K562 (cell line): Measurements from ENCODE around the gene ZC3H12A. TPM values are rescaled to one million over a fixed set of nuclear protein-coding genes. Genes with fewer than 3 reads are reported as not detected.

Experiments
- ATAC-seq: fragments of 200-7000 bp; cut with Tn5 transposase; 3 replicates; pipeline ENCODE4 v1.9.1; 2020; ENCODE audit warnings: moderate library complexity
- BruUV-seq: library from RNA; stranded (reverse); fragments of 400-500 nt; replicated peaks from 2 replicates; lab custom pipeline; 2021; lab: Mats Ljungman, UMichigan
- CTCF ChIA-PET: fragments of 300-600 bp; formaldehyde crosslinking; extraction: SDS; loops from one replicate; lab custom pipeline; 2021; ENCODE audit warnings: low intra/inter-chr PET ratio; lab: Yijun Ruan, JAX
- POLR2A ChIA-PET: fragments of 300-600, 350-650 bp; sonication (Branson Sonifier 250); formaldehyde crosslinking; extraction: SDS; loops from one replicate; lab custom pipeline; 2021; ENCODE audit warnings: antibody characterized with exemption, inconsistent platforms; lab: Yijun Ruan, JAX
- DNase-seq, 4 experiments: peaks; one replicate each; pipeline versions ENCODE4 v3.0.0 to v3.0.0-alpha.2; 2011 to 2018; ENCODE audit warnings: low spot score in 3 of 4, mixed read lengths in 3 of 4; ENCODE audit errors: extremely low read depth in 1 of 4
- FAIRE-seq: peaks from 2 replicates; lab custom pipeline; 2011; peaks lifted over from hg19 to GRCh38; lab: Jason Lieb, UNC
- H2AFZ ChIP-seq: 2 replicates; pipeline ENCODE4 v1.6.0; 2011; ENCODE audit warnings: low read depth, low read length, control low read depth, inconsistent platforms
- H3K27ac ChIP-seq: fragments of 200-600 bp; 3 replicates; pipeline ENCODE4 v1.8.0; 2011; ENCODE audit warnings: low read depth, mild to moderate bottlenecking, control low read depth, inconsistent platforms, low read length, moderate library complexity, mixed read lengths; ENCODE audit errors: extremely low read depth
- H3K27me3 ChIP-seq, 2 experiments: fragments of 300-600 bp in 1 of 2; 2 replicates in 1 of 2; 3 replicates in 1 of 2; pipeline versions ENCODE4 v1.6.0 to v1.8.0; 2011; ENCODE audit warnings: inconsistent platforms in 2 of 2, low read length in 2 of 2, mild to moderate bottlenecking in 1 of 2, mixed read lengths in 1 of 2, moderate library complexity in 1 of 2; ENCODE audit not compliant: control insufficient read depth in 2 of 2, insufficient read depth in 2 of 2
- H3K36me3 ChIP-seq: fragments of 300-600 bp; 3 replicates; pipeline ENCODE4 v1.8.0; 2011; ENCODE audit warnings: mild to moderate bottlenecking, low read length, inconsistent platforms; ENCODE audit not compliant: control insufficient read depth, insufficient read depth
- H3K4me1 ChIP-seq, 2 experiments: fragments of 200-600 bp in 1 of 2; replicated peaks in 1 of 2; 2 replicates in 1 of 2; 3 replicates in 1 of 2; pipeline versions ENCODE4 v1.5.1 to v1.8.0; 2011; ENCODE audit warnings: inconsistent platforms in 2 of 2, low read length in 2 of 2, mild to moderate bottlenecking in 1 of 2, mixed read lengths in 1 of 2, moderate library complexity in 1 of 2; ENCODE audit not compliant: control insufficient read depth in 2 of 2, insufficient read depth in 2 of 2
- H3K4me2 ChIP-seq: 2 replicates; pipeline ENCODE4 v1.6.1; 2011; ENCODE audit warnings: low read length, control low read depth, inconsistent platforms, mixed read lengths; ENCODE audit not compliant: insufficient read depth
- H3K4me3 ChIP-seq: fragments of 200-600 bp; sonication (generic), shearing (Covaris generic); 2 replicates; pipeline ENCODE4 v1.5.1; 2016; ENCODE audit warnings: control low read depth, inconsistent platforms
- H3K79me2 ChIP-seq: fragments of 200-600 bp; 3 replicates; pipeline ENCODE4 v1.8.0; 2011; ENCODE audit warnings: low read length, inconsistent platforms; ENCODE audit not compliant: control insufficient read depth, insufficient read depth
- H3K9ac ChIP-seq, 2 experiments: 2 replicates each; pipeline versions ENCODE4 v1.6.0 to v1.6.1; 2011; ENCODE audit warnings: low read depth in 2 of 2, low read length in 2 of 2, control low read depth in 1 of 2, inconsistent platforms in 1 of 2, mild to moderate bottlenecking in 1 of 2, mixed read lengths in 1 of 2; ENCODE audit not compliant: insufficient read depth in 1 of 2
- H3K9me1 ChIP-seq: one replicate; pipeline ENCODE4 v1.6.0; 2011; ENCODE audit warnings: inconsistent platforms, mild to moderate bottlenecking, low read length, moderate library complexity; ENCODE audit not compliant: control insufficient read depth, insufficient read depth
- H3K9me3 ChIP-seq: replicated peaks from 2 replicates; pipeline ENCODE4 v1.5.1; 2011; ENCODE audit warnings: low read depth, low read length, inconsistent platforms; ENCODE audit not compliant: control insufficient read depth, insufficient read depth
- H4K20me1 ChIP-seq: replicated peaks from 2 replicates; pipeline ENCODE4 v1.6.1; 2011; ENCODE audit warnings: low read length, inconsistent platforms, mixed read lengths; ENCODE audit not compliant: control insufficient read depth, insufficient read depth
- JUN ChIP-seq, 2 experiments: sonication (generic) in 1 of 2; formaldehyde crosslinking in 1 of 2; IDR thresholded peaks; 2 replicates each; pipeline versions ENCODE4 v1.6.1 to v1.8.0; 2012 to 2022; ENCODE audit warnings: borderline replicate concordance in 2 of 2, mild to moderate bottlenecking in 2 of 2, improper control_type of control experiment in 1 of 2, low read depth in 1 of 2, low read length in 1 of 2, missing genetic modification reagents in 1 of 2
- NR1H2 ChIP-seq: sonication (generic); formaldehyde crosslinking; IDR thresholded peaks from 2 replicates; pipeline ENCODE4 v1.4.0; 2020; ENCODE audit warnings: mild to moderate bottlenecking, missing genetic modification reagents
- RBBP5 ChIP-seq: fragments of 200-600 bp; sonication (generic); IDR thresholded peaks from 2 replicates; pipeline ENCODE4 v1.6.1; 2012; ENCODE audit warnings: borderline replicate concordance, mild to moderate bottlenecking, low read length, control low read depth, inconsistent platforms; ENCODE audit not compliant: insufficient read depth, poor library complexity, severe bottlenecking
- RBFOX2 ChIP-seq: fragments of 200-400 bp; formaldehyde crosslinking; IDR thresholded peaks from 2 replicates; pipeline ENCODE4 v1.6.1; 2017; ENCODE audit warnings: low read depth, mild to moderate bottlenecking, low read length, moderate library complexity
- SAP30 ChIP-seq: fragments of 200-600 bp; sonication (generic); IDR thresholded peaks from 2 replicates; pipeline ENCODE4 v1.6.1; 2012; ENCODE audit warnings: borderline replicate concordance, low read depth, mild to moderate bottlenecking, moderate library complexity, low read length, control low read depth, inconsistent platforms; ENCODE audit not compliant: insufficient read depth, poor library complexity, severe bottlenecking
- TAF1 ChIP-seq: IDR thresholded peaks from 2 replicates; pipeline ENCODE4 v1.6.1; 2011; ENCODE audit warnings: mild to moderate bottlenecking, low read length, moderate library complexity; ENCODE audit not compliant: insufficient read depth, control insufficient read depth, severe bottlenecking; ENCODE audit errors: extremely low read depth
- TCF3 ChIP-seq: sonication (generic); formaldehyde crosslinking; IDR thresholded peaks from 2 replicates; pipeline ENCODE4 v1.4.0; 2020; ENCODE audit warnings: mild to moderate bottlenecking, missing genetic modification reagents
- ZNF707 ChIP-seq: fragments of 250-450 bp; sonication (Bioruptor Pico); conservative IDR thresholded peaks from 2 replicates; pipeline ENCODE4 v1.8.0; 2022; ENCODE audit warnings: inconsistent platforms, mild to moderate bottlenecking, moderate library complexity
- WGBS: fragments of 100-300 bp; shearing (Covaris generic); methylation state at CpG from one replicate; pipeline ENCODE4 v1.1.6; 2016; ENCODE audit warnings: low coverage, mixed read lengths; ENCODE audit not compliant: insufficient coverage; ENCODE audit errors: missing lambda C conversion rate; 5-methylcytosine and 5-hydroxymethylcytosine counted together
- in situ Hi-C: fragments of 300-500 bp; cut with MboI; formaldehyde crosslinking; loops from 4 replicates; pipeline ENCODE4 v1.15.0; 2018; ENCODE audit warnings: inconsistent platforms, mixed read lengths
- intact Hi-C: fragments of 100-400 bp; cut with micrococcal nuclease; formaldehyde crosslinking; loops from 2 replicates; pipeline ENCODE4 v1.14.2; 2022
- polyA plus RNA-seq, 8 experiments: library from polyadenylated mRNA; depleted of rRNA in 4 of 8; stranded (reverse) in 5 of 8; unstranded in 3 of 8; fragments of >200 nt; fragmentation: Nextera tagmentation in 2 of 8; fragmentation: Illumina TruSeq in 1 of 8; extraction: Ambion mirVana in 2 of 8; extraction: Trizol in 1 of 8; gene quantifications; 2 replicates each; pipeline versions ENCODE4 v1.2.1 to v1.2.3, GENCODE V29; 2011 to 2014; ENCODE audit warnings: inconsistent platforms in 1 of 8, missing spikeins in 1 of 8
- total RNA-seq, 7 experiments: library from RNA; depleted of rRNA in 6 of 7; stranded (reverse); fragments of >200 nt in 6 of 7; fragmentation: Illumina TruSeq in 2 of 7; extraction: Trizol in 2 of 7; gene quantifications; 2 replicates each; pipeline versions ENCODE4 v1.2.1 to v1.2.3, GENCODE V29; 2011 to 2021; ENCODE audit warnings: low replicate concordance in 1 of 7
- TF ChIP-seq, protein P1 (sequence below), 2 experiments: fragments of 450-650 bp; conservative IDR thresholded peaks; 2 replicates each; pipeline ENCODE4 v1.6.1; 2017; ENCODE audit warnings: mild to moderate bottlenecking in 2 of 2, moderate library complexity in 2 of 2
- TF ChIP-seq, protein P2 (sequence below): fragments of 250-450 bp; sonication (Bioruptor Pico); IDR thresholded peaks from 2 replicates; pipeline ENCODE4 v1.5.0; 2021
- TF ChIP-seq, protein P3 (sequence below): sonication (generic); formaldehyde crosslinking; IDR thresholded peaks from 2 replicates; pipeline ENCODE4 v1.8.0; 2022; ENCODE audit warnings: missing genetic modification reagents, mild to moderate bottlenecking, moderate library complexity, borderline replicate concordance
- TF ChIP-seq, protein P4 (sequence below): IDR thresholded peaks from 2 replicates; pipeline ENCODE4 v1.6.1; 2016; ENCODE audit warnings: missing genetic modification characterization, missing compliant biosample characterization

ZC3H12A gene
- total and polyA plus RNA-seq, 9 of the 15 experiments (the other 6 are each of a cell fraction or from before 2014, with no cell fraction given), result 0.14 to 9.4 (median 6.7) TPM

DNA sequence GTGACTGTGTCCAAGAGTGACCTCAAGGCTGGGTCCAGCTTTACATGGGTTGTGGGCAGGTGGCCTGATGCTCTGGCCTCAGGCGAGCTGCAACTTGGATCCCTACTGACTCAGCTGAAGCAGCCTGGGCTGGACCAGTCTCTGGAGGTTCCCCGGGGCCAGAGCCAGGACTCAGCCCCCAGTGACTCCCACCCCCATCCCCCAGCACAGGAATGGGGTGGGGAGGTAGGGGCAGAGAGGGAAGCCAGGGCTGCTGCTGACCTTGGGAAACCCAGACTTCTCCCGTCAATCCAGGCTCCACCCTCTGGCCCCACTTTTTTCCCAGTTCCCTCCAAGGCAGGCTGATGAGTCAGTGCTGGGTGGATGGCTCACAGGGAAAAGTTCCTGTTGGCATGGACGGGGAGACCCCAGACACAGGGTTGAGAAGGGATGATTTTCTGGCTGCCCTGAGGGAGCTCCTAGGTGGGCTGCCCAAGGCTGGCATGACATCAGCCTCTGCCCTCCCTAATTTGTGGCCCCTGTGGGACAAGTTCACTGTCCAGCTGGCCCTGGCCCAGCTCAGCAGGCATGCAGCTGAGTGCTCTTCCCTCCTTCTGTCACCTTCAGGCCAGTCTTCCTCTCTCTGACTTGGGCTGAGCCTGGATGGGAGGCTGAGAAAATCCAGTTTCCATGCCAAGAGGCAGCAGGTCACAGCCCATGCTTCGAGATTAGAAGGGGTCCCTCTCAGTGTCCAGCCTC lies 2.2 kb downstream of the ZC3H12A start:
- Histone ChIP-seq H3K4me2 (peak overlapping the region; percentile 96), H3K27me3 (0 out of 5 replicates have a peak, but pooled peaks cover 0 to 3% of the 10 kb centered on the region in 2 experiments), H3K27ac (peak overlapping the region; percentile 94; the same call in 2 of the 3 replicates), H3K9ac (peak overlapping the region; percentile 86 to 98), H3K79me2 (peaks cover 59% of the 10 kb centered on the region), H3K4me3 (peak overlapping the region; percentile 77), H3K9me1 (peaks cover 7% of the 10 kb centered on the region), H2AFZ (no peak overlapping the region; the same call in 1 of the 2 replicates), H4K20me1 (peaks cover 43% of the 10 kb centered on the region), H3K4me1 (peaks cover 57 to 72% of the 10 kb centered on the region in 2 experiments), H3K9me3 (no peaks in the 10 kb centered on the region), H3K36me3 (peaks cover 62% of the 10 kb centered on the region)
- ATAC-seq, result no peak
- no peak for FAIRE-seq
- 21% methylated on average over 5 of the region's 5 CpGs for WGBS
- DNase-seq, result peak in 1 of 4 experiments; percentile 38
- POLR2A ChIA-PET, result interaction anchor here (0.6 to 7.6 kb wide), 16 partner anchors 9 to 401 kb away, joined by 3 to 118 read pairs (median 4); partner anchors contain the start of gene MEAF6
- no TSS peak for BruUV-seq
- CTCF ChIA-PET, result interaction anchor here (0.5 to 0.6 kb wide), 2 partner anchors 519 to 1784 kb away, joined by 3 to 5 read pairs; no protein-coding TSS in a partner anchor
- intact Hi-C loops, result loop anchor here (10.0 kb wide), 1 partner anchor 78 kb away; the partner anchor contains the start of genes DNALI1 and SNIP1
- in situ Hi-C loops, result no loop called here
- TF ChIP-seq SAP30 (peak; percentile 41), NR1H2 (CRISPR knock-in tag) (no peak), TCF3 (0 out of 2 replicates have a peak, but pooled peaks have one; percentile 7), JUN (IDR thresholded peaks at IDR 0.05; ENCODE audit: borderline replicate concordance, low read depth, low read length) (peak; percentile 43; the same call in 1 of the 2 replicates), JUN (CRISPR knock-in tag; IDR thresholded peaks at IDR 0.05; ENCODE audit: borderline replicate concordance) (no peak), ZNF707 (CRISPR knock-in tag) (no peak), RBFOX2 (peak; percentile 49; the same call in 1 of the 2 replicates), RBBP5 (peak; percentile 10), TAF1 (no peak)
- TF ChIP-seq, protein P1, sequence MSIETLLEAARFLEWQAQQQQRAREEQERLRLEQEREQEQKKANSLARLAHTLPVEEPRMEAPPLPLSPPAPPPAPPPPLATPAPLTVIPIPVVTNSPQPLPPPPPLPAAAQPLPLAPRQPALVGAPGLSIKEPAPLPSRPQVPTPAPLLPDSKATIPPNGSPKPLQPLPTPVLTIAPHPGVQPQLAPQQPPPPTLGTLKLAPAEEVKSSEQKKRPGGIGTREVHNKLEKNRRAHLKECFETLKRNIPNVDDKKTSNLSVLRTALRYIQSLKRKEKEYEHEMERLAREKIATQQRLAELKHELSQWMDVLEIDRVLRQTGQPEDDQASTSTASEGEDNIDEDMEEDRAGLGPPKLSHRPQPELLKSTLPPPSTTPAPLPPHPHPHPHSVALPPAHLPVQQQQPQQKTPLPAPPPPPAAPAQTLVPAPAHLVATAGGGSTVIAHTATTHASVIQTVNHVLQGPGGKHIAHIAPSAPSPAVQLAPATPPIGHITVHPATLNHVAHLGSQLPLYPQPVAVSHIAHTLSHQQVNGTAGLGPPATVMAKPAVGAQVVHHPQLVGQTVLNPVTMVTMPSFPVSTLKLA (conservative IDR thresholded peaks at IDR 0.05), result no peak
- TF ChIP-seq, protein P2, sequence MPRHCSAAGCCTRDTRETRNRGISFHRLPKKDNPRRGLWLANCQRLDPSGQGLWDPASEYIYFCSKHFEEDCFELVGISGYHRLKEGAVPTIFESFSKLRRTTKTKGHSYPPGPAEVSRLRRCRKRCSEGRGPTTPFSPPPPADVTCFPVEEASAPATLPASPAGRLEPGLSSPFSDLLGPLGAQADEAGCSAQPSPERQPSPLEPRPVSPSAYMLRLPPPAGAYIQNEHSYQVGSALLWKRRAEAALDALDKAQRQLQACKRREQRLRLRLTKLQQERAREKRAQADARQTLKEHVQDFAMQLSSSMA (CRISPR knock-in tag), result no peak
- TF ChIP-seq, protein P3, sequence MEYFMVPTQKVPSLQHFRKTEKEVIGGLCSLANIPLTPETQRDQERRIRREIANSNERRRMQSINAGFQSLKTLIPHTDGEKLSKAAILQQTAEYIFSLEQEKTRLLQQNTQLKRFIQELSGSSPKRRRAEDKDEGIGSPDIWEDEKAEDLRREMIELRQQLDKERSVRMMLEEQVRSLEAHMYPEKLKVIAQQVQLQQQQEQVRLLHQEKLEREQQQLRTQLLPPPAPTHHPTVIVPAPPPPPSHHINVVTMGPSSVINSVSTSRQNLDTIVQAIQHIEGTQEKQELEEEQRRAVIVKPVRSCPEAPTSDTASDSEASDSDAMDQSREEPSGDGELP (CRISPR knock-in tag), result 0 out of 2 replicates have a peak, but pooled peaks have one; percentile 52
- TF ChIP-seq, protein P4, sequence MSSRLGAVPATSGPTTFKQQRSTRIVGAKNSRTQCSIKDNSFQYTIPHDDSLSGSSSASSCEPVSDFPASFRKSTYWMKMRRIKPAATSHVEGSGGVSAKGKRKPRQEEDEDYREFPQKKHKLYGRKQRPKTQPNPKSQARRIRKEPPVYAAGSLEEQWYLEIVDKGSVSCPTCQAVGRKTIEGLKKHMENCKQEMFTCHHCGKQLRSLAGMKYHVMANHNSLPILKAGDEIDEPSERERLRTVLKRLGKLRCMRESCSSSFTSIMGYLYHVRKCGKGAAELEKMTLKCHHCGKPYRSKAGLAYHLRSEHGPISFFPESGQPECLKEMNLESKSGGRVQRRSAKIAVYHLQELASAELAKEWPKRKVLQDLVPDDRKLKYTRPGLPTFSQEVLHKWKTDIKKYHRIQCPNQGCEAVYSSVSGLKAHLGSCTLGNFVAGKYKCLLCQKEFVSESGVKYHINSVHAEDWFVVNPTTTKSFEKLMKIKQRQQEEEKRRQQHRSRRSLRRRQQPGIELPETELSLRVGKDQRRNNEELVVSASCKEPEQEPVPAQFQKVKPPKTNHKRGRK (tag), result no peak
